ENCODE data around the gene CLIP2.
A peak's percentile ranks its signal among the peaks of the same experiment; 100 is the strongest.
"Not testable (repeated sequence)": the region's sequence is repeated elsewhere in the genome, so short reads cannot be mapped to it uniquely, and the experiment has no call there.

CLIP2 gene

GRCh38 chr7:74372511-74373111, 83.4 kb downstream of the CLIP2 start:
- no peak for DNase-seq (ENCODE audit: low read depth)

- no peak for DNase-seq (ENCODE audit: low read depth)
Measured at GRCh38 chr7:74373536-74373935, 84.3 kb downstream of the CLIP2 start.

- DNase-seq (ENCODE audit: low read depth): no peak
Measured at GRCh38 chr7:74375726-74376220, 86.6 kb downstream of the CLIP2 start.

GRCh38 chr7:74376256-74377036, 87.2 kb downstream of the CLIP2 start:
- no peak for DNase-seq (ENCODE audit: low read depth)

- no peak for DNase-seq (ENCODE audit: low read depth)
Measured at GRCh38 chr7:74379938-74380337, 90.7 kb downstream of the CLIP2 start.

GRCh38 chr7:74380720-74381119, 91.5 kb downstream of the CLIP2 start:
- no peak for DNase-seq (ENCODE audit: low read depth)

GRCh38 chr7:74384086-74384485, 94.9 kb downstream of the CLIP2 start:
- DNase-seq (ENCODE audit: low read depth): not testable (repeated sequence)

- DNase-seq (ENCODE audit: low read depth): not testable (repeated sequence)
Measured at GRCh38 chr7:74384854-74385253, 95.6 kb downstream of the CLIP2 start.

- DNase-seq (ENCODE audit: low read depth): no peak
Measured at GRCh38 chr7:74387606-74388005, 98.4 kb downstream of the CLIP2 start.

GRCh38 chr7:74388880-74389415, 99.7 kb downstream of the CLIP2 start:
- no peak for DNase-seq (ENCODE audit: low read depth)

GRCh38 chr7:74393722-74394121, 104.5 kb downstream of the CLIP2 start:
- not testable (repeated sequence) for DNase-seq (ENCODE audit: low read depth)

GRCh38 chr7:74394601-74395000, 105.4 kb downstream of the CLIP2 start:
- DNase-seq (ENCODE audit: low read depth): not testable (repeated sequence)

- no peak for DNase-seq (ENCODE audit: low read depth)
Measured at GRCh38 chr7:74395745-74396311, 106.6 kb downstream of the CLIP2 start.

- no peak for DNase-seq (ENCODE audit: low read depth)
Measured at GRCh38 chr7:74396993-74397392, 107.8 kb downstream of the CLIP2 start.

- no peak for DNase-seq (ENCODE audit: low read depth)
Measured at GRCh38 chr7:74398426-74398825, 109.2 kb downstream of the CLIP2 start.

GRCh38 chr7:74399006-74399405, 109.8 kb downstream of the CLIP2 start:
- DNase-seq (ENCODE audit: low read depth): no peak

- DNase-seq (ENCODE audit: low read depth): no peak
Measured at GRCh38 chr7:74400420-74401136, 111.4 kb downstream of the CLIP2 start.

GRCh38 chr7:74401137-74401859, 112.1 kb downstream of the CLIP2 start:
- peak; percentile 37 for DNase-seq (ENCODE audit: low read depth)

GRCh38 chr7:74402668-74403067, 113.5 kb downstream of the CLIP2 start:
- DNase-seq (ENCODE audit: low read depth): not testable (repeated sequence)

- DNase-seq (ENCODE audit: low read depth): no peak
Measured at GRCh38 chr7:74403521-74404387, 114.5 kb downstream of the CLIP2 start.

GRCh38 chr7:74404388-74404700, 115.1 kb downstream of the CLIP2 start:
- no peak for DNase-seq (ENCODE audit: low read depth)
